HepG2 (cell line): ENCODE data around the gene ADARB1. TPM values are rescaled to one million over a fixed set of nuclear protein-coding genes. Genes with fewer than 3 reads are reported as not detected.

Experiments used
- ATAC-seq: fragments of 200-7000 bp; cut with Tn5 transposase; 3 replicates; pipeline ENCODE4 v1.9.1; 2020; ENCODE audit warnings: mild to moderate bottlenecking, moderate library complexity
- BruUV-seq: library from RNA; stranded (reverse); fragments of 400-500 nt; replicated peaks from 2 replicates; lab custom pipeline; 2021; lab: Mats Ljungman, UMichigan
- CTCF ChIA-PET: fragments of 300-600 bp; formaldehyde crosslinking; extraction: SDS; loops from one replicate; lab custom pipeline; 2021; ENCODE audit warnings: low total read pairs, inconsistent platforms, low intra/inter-chr PET ratio; lab: Yijun Ruan, JAX
- POLR2A ChIA-PET: fragments of 350-600 bp; sonication (Branson Sonifier 250); formaldehyde crosslinking; loops from one replicate; lab custom pipeline; 2020; ENCODE audit warnings: antibody characterized with exemption, inconsistent platforms; lab: Yijun Ruan, JAX
- DNase-seq: peaks from one replicate; pipeline ENCODE4 v3.0.0-alpha.2; 2015; ENCODE audit warnings: low spot score
- FAIRE-seq: peaks from 3 replicates; lab custom pipeline; 2011; peaks lifted over from hg19 to GRCh38; lab: Jason Lieb, UNC
- H2AFZ ChIP-seq: one replicate; pipeline ENCODE4 v1.6.1; 2011; ENCODE audit warnings: low read length, inconsistent platforms
- H3K27ac ChIP-seq: fragments of 300-600 bp; 3 replicates; pipeline ENCODE4 v1.8.0; 2011; ENCODE audit warnings: mixed run types, mild to moderate bottlenecking, mixed read lengths, low read length, inconsistent platforms; ENCODE audit not compliant: insufficient read depth; ENCODE audit errors: extremely low read length
- H3K27me3 ChIP-seq, 2 experiments: fragments of 200-600 bp in 1 of 2; 2 replicates in 1 of 2; 3 replicates in 1 of 2; pipeline versions ENCODE4 v1.6.0 to v1.8.0; 2011; ENCODE audit warnings: low read length in 2 of 2, mild to moderate bottlenecking in 2 of 2, moderate library complexity in 2 of 2, inconsistent platforms in 1 of 2; ENCODE audit not compliant: insufficient read depth in 2 of 2, control insufficient read depth in 1 of 2
- H3K36me3 ChIP-seq, 2 experiments: fragments of 200-600 bp in 1 of 2; replicated peaks in 1 of 2; 2 replicates in 1 of 2; 3 replicates in 1 of 2; pipeline versions ENCODE4 v1.5.1 to v1.8.0; 2011; ENCODE audit warnings: low read length in 2 of 2, inconsistent platforms in 1 of 2; ENCODE audit not compliant: insufficient read depth in 2 of 2, control insufficient read depth in 1 of 2
- H3K4me1 ChIP-seq: 2 replicates; pipeline ENCODE4 v1.5.1; 2012; ENCODE audit warnings: low read length, inconsistent platforms; ENCODE audit not compliant: insufficient read depth
- H3K4me2 ChIP-seq: 2 replicates; pipeline ENCODE4 v1.6.0; 2011; ENCODE audit warnings: low read depth, low read length, inconsistent platforms
- H3K4me3 ChIP-seq, 3 experiments: fragments of 200-600 bp in 1 of 3; sonication (generic), shearing (Covaris generic) in 1 of 3; replicated peaks in 1 of 3; 2 replicates each; pipeline ENCODE4 v1.5.1; 2011 to 2016; ENCODE audit warnings: low read length in 3 of 3, inconsistent platforms in 2 of 3, low read depth in 2 of 3, mild to moderate bottlenecking in 2 of 3, control low read depth in 1 of 3, mixed read lengths in 1 of 3; ENCODE audit not compliant: insufficient read depth in 1 of 3
- H3K79me2 ChIP-seq: one replicate; pipeline ENCODE4 v1.6.1; 2011; ENCODE audit warnings: low read length, inconsistent platforms; ENCODE audit not compliant: insufficient read depth
- H3K9ac ChIP-seq: 2 replicates; pipeline ENCODE4 v1.6.0; 2011; ENCODE audit warnings: mild to moderate bottlenecking, low read depth, low read length, inconsistent platforms; ENCODE audit not compliant: insufficient read depth
- H3K9me3 ChIP-seq: 2 replicates; pipeline ENCODE4 v1.5.1; 2012; ENCODE audit warnings: mild to moderate bottlenecking, low read length
- H4K20me1 ChIP-seq: 2 replicates; pipeline ENCODE4 v1.6.0; 2011; ENCODE audit warnings: inconsistent platforms, mild to moderate bottlenecking, low read length, moderate library complexity; ENCODE audit not compliant: insufficient read depth
- ARHGAP35 ChIP-seq: sonication (generic); formaldehyde crosslinking; IDR thresholded peaks from 2 replicates; pipeline ENCODE4 v1.9.0; 2022; ENCODE audit warnings: mild to moderate bottlenecking, inconsistent platforms, moderate library complexity, missing genetic modification reagents, borderline replicate concordance
- CREB3 ChIP-seq: sonication (generic); formaldehyde crosslinking; IDR thresholded peaks from 2 replicates; pipeline ENCODE4 v1.5.0; 2020; ENCODE audit warnings: missing genetic modification reagents
- ELK4 ChIP-seq: sonication (generic); formaldehyde crosslinking; IDR thresholded peaks from 2 replicates; pipeline ENCODE4 v1.9.0; 2021; ENCODE audit warnings: missing genetic modification reagents, borderline replicate concordance
- HBP1 ChIP-seq: IDR thresholded peaks from 2 replicates; pipeline ENCODE4 v1.6.1; 2016; ENCODE audit warnings: low read depth, control low read depth
- HNRNPK ChIP-seq: fragments of 200-400 bp; formaldehyde crosslinking; IDR thresholded peaks from 2 replicates; pipeline ENCODE4 v1.6.1; 2018; ENCODE audit warnings: low read length, low read depth, moderate library complexity, mild to moderate bottlenecking; ENCODE audit not compliant: poor library complexity, severe bottlenecking
- LCORL ChIP-seq, 2 experiments: fragments of 450-650 bp in 1 of 2; sonication (generic) in 1 of 2; formaldehyde crosslinking in 1 of 2; IDR thresholded peaks; 2 replicates each; pipeline versions ENCODE4 v1.5.0 to v1.6.1; 2017 to 2020; ENCODE audit warnings: antibody characterized with exemption in 1 of 2, missing genetic modification reagents in 1 of 2
- MXD3 ChIP-seq: IDR thresholded peaks from 2 replicates; pipeline ENCODE4 v1.6.1; 2016; ENCODE audit warnings: mild to moderate bottlenecking, missing biosample characterization, missing genetic modification reagents
- NR2F2 ChIP-seq: IDR thresholded peaks from 2 replicates; pipeline ENCODE4 v1.6.1; 2012; ENCODE audit warnings: low read depth, inconsistent platforms, borderline replicate concordance
- PHF21A ChIP-seq: sonication (generic); formaldehyde crosslinking; IDR thresholded peaks from 2 replicates; pipeline ENCODE4 v1.5.0; 2020; ENCODE audit warnings: mild to moderate bottlenecking, missing genetic modification reagents
- TAF15 ChIP-seq: fragments of 200-400 bp; formaldehyde crosslinking; IDR thresholded peaks from one replicate; pipeline ENCODE4 v1.6.1; 2018; ENCODE audit warnings: mild to moderate bottlenecking, low read depth, low read length; ENCODE audit not compliant: poor library complexity, severe bottlenecking
- ZBTB1 ChIP-seq: sonication (generic); formaldehyde crosslinking; IDR thresholded peaks from 2 replicates; pipeline ENCODE4 v1.4.0; 2020; ENCODE audit warnings: missing genetic modification reagents, borderline replicate concordance
- ZNF234 ChIP-seq: sonication (generic); formaldehyde crosslinking; conservative IDR thresholded peaks from 2 replicates; pipeline ENCODE4 v1.5.1; 2020; ENCODE audit warnings: mild to moderate bottlenecking, missing genetic modification reagents
- ZNF343 ChIP-seq: sonication (generic); formaldehyde crosslinking; IDR thresholded peaks from 2 replicates; pipeline ENCODE4 v1.4.0; 2020; ENCODE audit warnings: mild to moderate bottlenecking, missing genetic modification reagents
- WGBS: methylation state at CpG from one replicate; pipeline ENCODE4 v1.1.6; 2017; ENCODE audit warnings: low lambda C conversion rate; 5-methylcytosine and 5-hydroxymethylcytosine counted together
- in situ Hi-C: cut with HindIII; loops from 2 replicates; pipeline ENCODE4 v1.10.0; 2017; ENCODE audit warnings: low pct_unique_long_range_greater_than_20kb; ENCODE audit not compliant: extremely low pct_ligation_motif_present
- intact Hi-C: fragments of 100-400 bp; cut with micrococcal nuclease; formaldehyde crosslinking; loops from one replicate; pipeline ENCODE4 v1.10.0; 2022; ENCODE audit not compliant: unreplicated experiment
- polyA plus RNA-seq, 8 experiments: library from polyadenylated mRNA; depleted of rRNA in 3 of 8; stranded (reverse) in 7 of 8; unstranded in 1 of 8; fragments of >200 nt; fragmentation: Illumina TruSeq in 4 of 8; extraction: Trizol in 4 of 8; gene quantifications; 2 replicates each; pipeline versions ENCODE4 v1.2.1 to v1.2.3, GENCODE V29; 2011 to 2016; ENCODE audit warnings: low read depth in 4 of 8, missing spikeins in 1 of 8, mixed read lengths in 1 of 8; ENCODE audit not compliant: insufficient read depth in 1 of 8
- total RNA-seq, 5 experiments: library from RNA; depleted of rRNA; stranded (reverse); fragments of >200 nt; fragmentation: Illumina TruSeq; extraction: Trizol; gene quantifications; 2 replicates each; pipeline ENCODE4 v1.2.3, GENCODE V29; 2016; ENCODE audit warnings: low read depth in 1 of 5

The ADARB1 gene
- total and polyA plus RNA-seq, 2 of the 13 experiments (the other 11 are each of a cell fraction or from before 2014, with no cell fraction given) = 6.6 to 10.0 TPM

GRCh38 chr21:45243603-45244002, 169.2 kb downstream of the ADARB1 start:
- intact Hi-C loops = no loop called here
- BruUV-seq = no TSS peak
- ATAC-seq (no peak), FAIRE-seq (no peak), DNase-seq (no peak)
- POLR2A ChIA-PET = interaction anchor here (0.7 kb wide), 1 partner anchor 231 kb away, joined by 3 read pairs; no protein-coding TSS in a partner anchor
- 0% methylated on average over 3 of the region's 3 CpGs for WGBS
- CTCF ChIA-PET = no interaction called here
- H3K4me3 ChIP-seq = no peak overlapping the region
- no peaks in the 10 kb centered on the region for H3K79me2 ChIP-seq
- in situ Hi-C loops = no loop called here
- no peak overlapping the region for H3K9ac ChIP-seq
- no peaks in the 10 kb centered on the region for H4K20me1 ChIP-seq
- H3K27ac ChIP-seq = no peak overlapping the region
- H3K4me1 ChIP-seq = peaks cover 3% of the 10 kb centered on the region
- no peak overlapping the region for H2AFZ ChIP-seq
- H3K36me3 ChIP-seq = no peaks in the 10 kb centered on the region
- peaks cover 1 to 23% of the 10 kb centered on the region in 2 experiments; a peak in 3 of 5 replicates for H3K27me3 ChIP-seq
- H3K9me3 ChIP-seq = peaks cover 11% of the 10 kb centered on the region
- no peak overlapping the region for H3K4me2 ChIP-seq
- no peak for TF ChIP-seq HNRNPK
- no peak for TF ChIP-seq ZNF234

- Histone ChIP-seq H3K9me3 (peaks cover 11% of the 10 kb centered on the region), H3K9ac (no peak overlapping the region), H3K27ac (no peak overlapping the region), H3K4me1 (peaks cover 15% of the 10 kb centered on the region), H2AFZ (no peak overlapping the region), H3K79me2 (no peaks in the 10 kb centered on the region), H3K27me3 (peaks cover 3 to 31% of the 10 kb centered on the region in 2 experiments; a peak in 4 of 5 replicates), H3K4me3 (no peak overlapping the region), H4K20me1 (no peaks in the 10 kb centered on the region), H3K4me2 (no peak overlapping the region), H3K36me3 (no peaks in the 10 kb centered on the region)
- BruUV-seq = no TSS peak
- 8% methylated on average over 8 of the region's 8 CpGs for WGBS
- intact Hi-C loops = no loop called here
- DNase-seq (no peak), FAIRE-seq (no peak), ATAC-seq (no peak)
- POLR2A ChIA-PET = no interaction called here
- TF ChIP-seq ZBTB1 (CRISPR knock-in tag) (no peak), CREB3 (CRISPR knock-in tag) (no peak), NR2F2 (no peak), LCORL (IDR thresholded peaks at IDR 0.05) (no peak), LCORL (CRISPR knock-in tag; IDR thresholded peaks at IDR 0.05) (no peak), ELK4 (no peak), HBP1 (CRISPR knock-in tag) (no peak), ZNF343 (CRISPR knock-in tag) (no peak), MXD3 (CRISPR knock-in tag) (no peak), ARHGAP35 (CRISPR knock-in tag) (no peak), TAF15 (no peak), PHF21A (CRISPR knock-in tag) (no peak)
- CTCF ChIA-PET = no interaction called here
- in situ Hi-C loops = no loop called here
Observed at GRCh38 chr21:45244799-45245340, 170.5 kb downstream of the ADARB1 start.
